IMR-90 (cell line): ENCODE data around the gene MAST3. TPM values are rescaled to one million over a fixed set of nuclear protein-coding genes. Genes with fewer than 3 reads are reported as not detected.
A peak's percentile ranks its signal among the peaks of the same experiment; 100 is the strongest.

Experiments
- ATAC-seq: fragments of 200-7000 bp; cut with Tn5 transposase; 2 replicates; pipeline ENCODE4 v1.9.1; 2020; ENCODE audit warnings: low read depth, mild to moderate bottlenecking, moderate library complexity
- BruUV-seq: library from RNA; stranded (reverse); fragments of 400-500 nt; replicated peaks from 2 replicates; lab custom pipeline; 2021; lab: Mats Ljungman, UMichigan
- CTCF ChIA-PET: fragments of 300-600 bp; formaldehyde crosslinking; extraction: SDS; loops from one replicate; lab custom pipeline; 2021; ENCODE audit warnings: antibody characterized with exemption; lab: Yijun Ruan, JAX
- POLR2A ChIA-PET: fragments of 300-600 bp; sonication (Branson Sonifier 250); formaldehyde crosslinking; loops from one replicate; lab custom pipeline; 2022; ENCODE audit warnings: antibody characterized with exemption; ENCODE audit not compliant: unreplicated experiment; lab: Charles Lee
- DNase-seq: peaks from one replicate; pipeline ENCODE4 v3.0.0; 2013
- H2AFZ ChIP-seq: replicated peaks from 2 replicates; pipeline ENCODE3; 2013; ENCODE audit warnings: low read length, mild to moderate bottlenecking; ENCODE audit not compliant: poor library complexity
- H2AK5ac ChIP-seq: 2 replicates; pipeline ENCODE4 v1.6.1; 2013; ENCODE audit warnings: low read depth, low read length, inconsistent platforms
- H2AK9ac ChIP-seq: replicated peaks from 2 replicates; pipeline ENCODE3; 2013; ENCODE audit warnings: mild to moderate bottlenecking, low read depth, low read length, moderate library complexity; ENCODE audit not compliant: poor library complexity
- H2BK120ac ChIP-seq: 2 replicates; pipeline ENCODE4 v1.6.1; 2013; ENCODE audit warnings: low read depth, low read length, inconsistent platforms
- H2BK15ac ChIP-seq: 3 replicates; pipeline ENCODE4 v1.6.1; 2013; ENCODE audit warnings: low read depth, low read length, inconsistent platforms
- H2BK20ac ChIP-seq: 2 replicates; pipeline ENCODE4 v1.6.1; 2013; ENCODE audit warnings: low read depth, mild to moderate bottlenecking, inconsistent platforms, low read length, moderate library complexity
- H2BK5ac ChIP-seq: 2 replicates; pipeline ENCODE4 v1.6.1; 2013; ENCODE audit warnings: mild to moderate bottlenecking, low read depth, low read length, inconsistent platforms; ENCODE audit not compliant: poor library complexity, severe bottlenecking
- H3K14ac ChIP-seq: replicated peaks from 2 replicates; pipeline ENCODE4 v1.6.1; 2013; ENCODE audit warnings: low read depth, low read length, inconsistent platforms
- H3K18ac ChIP-seq: 2 replicates; pipeline ENCODE4 v1.6.1; 2013; ENCODE audit warnings: low read depth, low read length, control low read depth
- H3K23ac ChIP-seq: 2 replicates; pipeline ENCODE4 v1.6.1; 2013; ENCODE audit warnings: low read depth, low read length, inconsistent platforms
- H3K27ac ChIP-seq: 2 replicates; pipeline ENCODE4 v1.5.1; 2013; ENCODE audit warnings: mild to moderate bottlenecking, control low read depth, low read length; ENCODE audit not compliant: insufficient read depth
- H3K27me3 ChIP-seq: 2 replicates; pipeline ENCODE4 v1.6.1; 2013; ENCODE audit warnings: low read length; ENCODE audit not compliant: control insufficient read depth, insufficient read depth
- H3K36me3 ChIP-seq: 2 replicates; pipeline ENCODE4 v1.6.1; 2013; ENCODE audit warnings: low read length, mixed read lengths; ENCODE audit not compliant: control insufficient read depth, insufficient read depth
- H3K4ac ChIP-seq: 2 replicates; pipeline ENCODE4 v1.6.1; 2013; ENCODE audit warnings: low read depth, low read length, inconsistent platforms
- H3K4me1 ChIP-seq: 2 replicates; pipeline ENCODE4 v1.6.1; 2013; ENCODE audit warnings: low read length, mixed read lengths; ENCODE audit not compliant: control insufficient read depth, insufficient read depth
- H3K4me2 ChIP-seq: 2 replicates; pipeline ENCODE4 v1.6.1; 2013; ENCODE audit warnings: low read depth, mild to moderate bottlenecking, control low read depth, low read length, moderate library complexity
- H3K4me3 ChIP-seq: 2 replicates; pipeline ENCODE4 v1.5.1; 2013; ENCODE audit warnings: low read depth, mild to moderate bottlenecking, control low read depth, low read length, moderate library complexity; ENCODE audit not compliant: insufficient read depth
- H3K56ac ChIP-seq: 2 replicates; pipeline ENCODE4 v1.6.1; 2013; ENCODE audit warnings: low read length, inconsistent platforms; ENCODE audit not compliant: insufficient read depth; ENCODE audit errors: extremely low read depth
- H3K79me1 ChIP-seq, 2 experiments: 2 replicates each; pipeline ENCODE4 v1.6.1; 2013; ENCODE audit warnings: low read length in 2 of 2, inconsistent platforms in 1 of 2, low read depth in 1 of 2
- H3K9ac ChIP-seq: 2 replicates; pipeline ENCODE4 v1.6.1; 2013; ENCODE audit warnings: low read depth, low read length, control low read depth
- H3K9me1 ChIP-seq: 2 replicates; pipeline ENCODE4 v1.6.1; 2013; ENCODE audit warnings: low read length, inconsistent platforms; ENCODE audit not compliant: insufficient read depth
- H3K9me3 ChIP-seq: 2 replicates; pipeline ENCODE4 v1.6.1; 2013; ENCODE audit warnings: low read length; ENCODE audit not compliant: control insufficient read depth, insufficient read depth
- H4K20me1 ChIP-seq: 2 replicates; pipeline ENCODE4 v1.6.1; 2013; ENCODE audit warnings: low read length, inconsistent platforms; ENCODE audit not compliant: insufficient read depth
- H4K5ac ChIP-seq: 2 replicates; pipeline ENCODE4 v1.6.1; 2013; ENCODE audit warnings: mild to moderate bottlenecking, low read depth, low read length, control low read depth
- H4K8ac ChIP-seq, 2 experiments: 2 replicates each; pipeline ENCODE4 v1.6.1; 2013; ENCODE audit warnings: low read depth in 2 of 2, low read length in 2 of 2, control low read depth in 1 of 2, inconsistent platforms in 1 of 2
- H4K91ac ChIP-seq: 2 replicates; pipeline ENCODE4 v1.6.1; 2013; ENCODE audit warnings: low read depth, low read length, inconsistent platforms; ENCODE audit not compliant: insufficient read depth
- ELK1 ChIP-seq: fragments of 150-350 bp; IDR thresholded peaks from 2 replicates; pipeline ENCODE4 v1.6.1; 2016; ENCODE audit warnings: low read depth, mild to moderate bottlenecking, low read length, moderate library complexity, borderline replicate concordance
- MAZ ChIP-seq: IDR thresholded peaks from 2 replicates; pipeline ENCODE4 v1.6.1; 2012; ENCODE audit warnings: low read depth, mild to moderate bottlenecking, low read length, improper control_type of control experiment, moderate library complexity, borderline replicate concordance
- POLR2A ChIP-seq: IDR thresholded peaks from 2 replicates; pipeline ENCODE4 v1.6.1; 2012; ENCODE audit warnings: mild to moderate bottlenecking, low read depth, low read length
- SMC3 ChIP-seq: fragments of 150-350 bp; IDR thresholded peaks from 2 replicates; pipeline ENCODE4 v1.6.1; 2016; ENCODE audit warnings: low read depth, mild to moderate bottlenecking, antibody characterized with exemption, low read length, moderate library complexity
- USF2 ChIP-seq: fragments of 150-350 bp; IDR thresholded peaks from 2 replicates; pipeline ENCODE4 v1.6.1; 2017; ENCODE audit warnings: mild to moderate bottlenecking, antibody characterized with exemption, low read length, low read depth
- WGBS, 2 experiments: methylation state at CpG; one replicate each; pipeline versions ENCODE4 v1.1.5 to v1.1.7; 2013; ENCODE audit warnings: missing lambda C conversion rate in 2 of 2; ENCODE audit not compliant: insufficient read length in 1 of 2; ENCODE audit errors: extremely low coverage in 2 of 2; 5-methylcytosine and 5-hydroxymethylcytosine counted together
- dilution Hi-C: fragments of 300-500 bp; cut with HindIII; formaldehyde crosslinking; loops from one replicate; pipeline ENCODE4 v1.14.3; 2018; ENCODE audit warnings: low sequenced_read_pairs; ENCODE audit not compliant: unreplicated experiment
- in situ Hi-C: fragments of 300-500 bp; cut with MboI; formaldehyde crosslinking; loops from 3 replicates; pipeline ENCODE4 v1.14.3; 2019; ENCODE audit warnings: low sequenced_read_pairs, inconsistent platforms, mixed read lengths
- intact Hi-C: fragments of 100-400 bp; cut with micrococcal nuclease; formaldehyde crosslinking; loops from 2 replicates; pipeline ENCODE4 v1.10.0; 2022
- polyA plus RNA-seq, 3 experiments: library from polyadenylated mRNA; depleted of rRNA; stranded (reverse); fragments of >200 nt; gene quantifications; 2 replicates each; pipeline ENCODE4 v1.2.3, GENCODE V29; 2012; ENCODE audit warnings: low replicate concordance in 1 of 3
- total RNA-seq: library from RNA; depleted of rRNA; stranded (reverse); fragments of >200 nt; gene quantifications from 2 replicates; pipeline ENCODE4 v1.2.3, GENCODE V29; 2012

Gene MAST3
- total and polyA plus RNA-seq, 2 of the 4 experiments (the other 2 are of a cell fraction), result 1.3 to 4.3 TPM

GRCh38 chr19:18086590-18087138 lies 10.9 kb upstream of the MAST3 start, which contains the start of gene IL12RB1:
Gene IL12RB1, minus strand, starts transcription at chr19:18086934. Its CDS starts 111 bp downstream, at chr19:18086823.
- peak; percentile 43 for ATAC-seq
- 63% methylated on average over 2 of the region's 12 CpGs; no CpG with 5 or more reads in 1 of the 2 experiments for WGBS, 2 experiments
- no peaks in the 10 kb centered on the region for H3K9me3 ChIP-seq

More at GRCh38 chr19:18086590-18087138, 10.9 kb upstream of the MAST3 start, which contains the start of gene IL12RB1:
- Histone ChIP-seq H2BK20ac (no peak within 1 kb of the TSS), H3K27ac (no peak within 1 kb of the TSS), H3K9ac (no peak within 1 kb of the TSS), H3K27me3 (peaks cover 11% of the 10 kb centered on the region), H3K9me1 (no peaks in the 10 kb centered on the region), H3K4me1 (no peaks in the 10 kb centered on the region), H3K18ac (no peak within 1 kb of the TSS; the same call in 1 of the 2 replicates), H4K91ac (no peak within 1 kb of the TSS), H3K56ac (no peak within 1 kb of the TSS), H3K79me1 (no peaks in the 10 kb centered on the region), H3K4me2 (peak within 1 kb of the TSS; percentile 65), H4K20me1 (no peaks in the 10 kb centered on the region), H3K4me3 (peak within 1 kb of the TSS; percentile 24; the same call in 1 of the 2 replicates), H2AK9ac (no peak within 1 kb of the TSS), H2AK5ac (no peak within 1 kb of the TSS), H2BK120ac (no peak within 1 kb of the TSS), H4K5ac (peak within 1 kb of the TSS; percentile 63; the same call in 1 of the 2 replicates), H3K36me3 (no peaks in the 10 kb centered on the region), H2BK15ac (no peak within 1 kb of the TSS), H3K14ac (no peak within 1 kb of the TSS; the same call in 1 of the 2 replicates), H3K4ac (no peak within 1 kb of the TSS; the same call in 1 of the 2 replicates), H4K8ac (peak within 1 kb of the TSS in 1 of 2 experiments; percentile 48; a peak in 1 of 4 replicates), H2BK5ac (no peak within 1 kb of the TSS), H3K23ac (no peak within 1 kb of the TSS), H2AFZ (peak within 1 kb of the TSS; percentile 84)
- DNase-seq, result no peak
- BruUV-seq, result no TSS peak
- dilution Hi-C loops (no loop called here), intact Hi-C loops (no loop called here), in situ Hi-C loops (no loop called here)
- TF ChIP-seq SMC3 (no peak), POLR2A (no peak), MAZ (no peak), USF2 (no peak), ELK1 (no peak)
- POLR2A ChIA-PET, result no interaction called here
- CTCF ChIA-PET, result no interaction called here
